HUES6 (cell line): ENCODE results near the gene SETD1B.
"Not testable (repeated sequence)": the region's sequence is repeated elsewhere in the genome, so short reads cannot be mapped to it uniquely, and the experiment has no call there.

Experiments used
- H3K27ac ChIP-seq: 2 replicates; pipeline ENCODE4 v1.7.0; 2013; ENCODE audit warnings: low read depth, mild to moderate bottlenecking, low read length, inconsistent platforms
- H3K27me3 ChIP-seq: 2 replicates; pipeline ENCODE4 v1.6.1; 2013; ENCODE audit warnings: low read length; ENCODE audit not compliant: control insufficient read depth, insufficient read depth
- H3K36me3 ChIP-seq: 2 replicates; pipeline ENCODE4 v1.6.1; 2013; ENCODE audit warnings: low read length; ENCODE audit not compliant: control insufficient read depth, insufficient read depth
- H3K4me1 ChIP-seq: 2 replicates; pipeline ENCODE4 v1.6.1; 2013; ENCODE audit warnings: low read length; ENCODE audit not compliant: control insufficient read depth, insufficient read depth
- H3K4me3 ChIP-seq: 2 replicates; pipeline ENCODE4 v1.5.1; 2013; ENCODE audit warnings: low read depth, low read length
- H3K9ac ChIP-seq: one replicate; pipeline ENCODE4 v1.6.1; 2013; ENCODE audit warnings: mild to moderate bottlenecking, low read length
- H3K9me3 ChIP-seq: 2 replicates; pipeline ENCODE4 v1.6.1; 2013; ENCODE audit warnings: low read depth, low read length; ENCODE audit not compliant: control insufficient read depth, insufficient read depth

SETD1B gene

GRCh38 chr12:121871467-121871866 lies 67.7 kb downstream of the SETD1B start:
- Histone ChIP-seq H3K36me3 (no peaks in the 10 kb centered on the region), H3K9ac (no peak overlapping the region), H3K27me3 (no peaks in the 10 kb centered on the region), H3K4me3 (no peak overlapping the region), H3K4me1 (no peaks in the 10 kb centered on the region), H3K27ac (no peak overlapping the region), H3K9me3 (no peaks in the 10 kb centered on the region)

GRCh38 chr12:121872546-121873215 lies 68.9 kb downstream of the SETD1B start:
- Histone ChIP-seq H3K9me3 (no peaks in the 10 kb centered on the region), H3K4me3 (no peak overlapping the region), H3K36me3 (no peaks in the 10 kb centered on the region), H3K9ac (no peak overlapping the region), H3K4me1 (no peaks in the 10 kb centered on the region), H3K27ac (no peak overlapping the region), H3K27me3 (no peaks in the 10 kb centered on the region)

- Histone ChIP-seq H3K9ac (no peak overlapping the region), H3K27me3 (no peaks in the 10 kb centered on the region), H3K9me3 (no peaks in the 10 kb centered on the region), H3K36me3 (no peaks in the 10 kb centered on the region), H3K4me1 (no peaks in the 10 kb centered on the region), H3K4me3 (no peak overlapping the region), H3K27ac (no peak overlapping the region)
Measured at GRCh38 chr12:121873216-121873569, 69.4 kb downstream of the SETD1B start.

GRCh38 chr12:121874071-121874470 lies 70.3 kb downstream of the SETD1B start:
- no peak overlapping the region for H3K27ac ChIP-seq
- no peaks in the 10 kb centered on the region for H3K36me3 ChIP-seq
- H3K4me1 ChIP-seq: no peaks in the 10 kb centered on the region
- no peak overlapping the region for H3K4me3 ChIP-seq
- H3K27me3 ChIP-seq: no peaks in the 10 kb centered on the region
- H3K9me3 ChIP-seq: no peaks in the 10 kb centered on the region
- no peak overlapping the region for H3K9ac ChIP-seq

GRCh38 chr12:121875582-121875981 lies 71.8 kb downstream of the SETD1B start:
- Histone ChIP-seq H3K9ac (no peak overlapping the region), H3K36me3 (no peaks in the 10 kb centered on the region), H3K27me3 (no peaks in the 10 kb centered on the region), H3K4me3 (no peak overlapping the region), H3K4me1 (no peaks in the 10 kb centered on the region), H3K9me3 (no peaks in the 10 kb centered on the region), H3K27ac (no peak overlapping the region)

- not testable (repeated sequence) for H3K4me3 ChIP-seq, H3K4me1 ChIP-seq
Measured at GRCh38 chr12:121876080-121876447, 72.3 kb downstream of the SETD1B start.

More at GRCh38 chr12:121876080-121876447, 72.3 kb downstream of the SETD1B start:
- not testable (repeated sequence) for H3K9ac ChIP-seq, H3K27me3 ChIP-seq, H3K36me3 ChIP-seq, H3K9me3 ChIP-seq, H3K27ac ChIP-seq
